SK-N-SH (cell line): ENCODE measurements around the gene SLC35B4.

ENCODE experiments used
- EZH2phosphoT487 ChIP-seq: fragments of 200-600 bp; sonication (generic); IDR thresholded peaks from 2 replicates; pipeline ENCODE4 v1.6.1; 2017; ENCODE audit warnings: low read depth, mixed run types, mild to moderate bottlenecking, antibody characterized with exemption, moderate library complexity, borderline replicate concordance
- FOSL2 ChIP-seq: IDR thresholded peaks from 2 replicates; pipeline ENCODE4 v1.4.0; 2012; ENCODE audit warnings: low read depth, mild to moderate bottlenecking, moderate library complexity, borderline replicate concordance
- RFX5 ChIP-seq: IDR thresholded peaks from 2 replicates; pipeline ENCODE4 v1.6.1; 2012; ENCODE audit warnings: mild to moderate bottlenecking, improper control_type of control experiment, low read length
- TF ChIP-seq, protein P1 (sequence below): fragments of 200-600 bp; sonication (generic); IDR thresholded peaks from 2 replicates; pipeline ENCODE4 v1.6.1; 2017; ENCODE audit warnings: antibody characterized with exemption, mild to moderate bottlenecking, moderate library complexity

DNA sequence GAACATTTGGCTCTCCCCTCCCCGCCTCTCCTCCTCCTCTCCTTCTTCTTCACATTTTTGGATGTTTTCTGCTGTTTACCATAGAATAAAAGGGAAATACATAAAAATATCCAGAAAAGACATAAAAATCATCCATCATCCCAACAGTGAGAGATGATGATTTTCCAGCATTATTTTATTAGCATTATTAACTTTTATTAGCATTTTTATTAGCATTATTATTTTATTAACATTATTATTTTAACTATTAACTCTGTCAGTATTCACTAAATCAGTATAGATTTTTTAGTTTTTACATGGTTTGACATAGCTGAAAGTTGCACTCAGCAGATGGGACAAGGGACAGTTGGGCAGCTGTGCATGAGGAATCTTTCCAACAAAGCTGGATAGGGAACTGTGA is 16.2 kb upstream of the SLC35B4 start:
- TF ChIP-seq, protein P1, sequence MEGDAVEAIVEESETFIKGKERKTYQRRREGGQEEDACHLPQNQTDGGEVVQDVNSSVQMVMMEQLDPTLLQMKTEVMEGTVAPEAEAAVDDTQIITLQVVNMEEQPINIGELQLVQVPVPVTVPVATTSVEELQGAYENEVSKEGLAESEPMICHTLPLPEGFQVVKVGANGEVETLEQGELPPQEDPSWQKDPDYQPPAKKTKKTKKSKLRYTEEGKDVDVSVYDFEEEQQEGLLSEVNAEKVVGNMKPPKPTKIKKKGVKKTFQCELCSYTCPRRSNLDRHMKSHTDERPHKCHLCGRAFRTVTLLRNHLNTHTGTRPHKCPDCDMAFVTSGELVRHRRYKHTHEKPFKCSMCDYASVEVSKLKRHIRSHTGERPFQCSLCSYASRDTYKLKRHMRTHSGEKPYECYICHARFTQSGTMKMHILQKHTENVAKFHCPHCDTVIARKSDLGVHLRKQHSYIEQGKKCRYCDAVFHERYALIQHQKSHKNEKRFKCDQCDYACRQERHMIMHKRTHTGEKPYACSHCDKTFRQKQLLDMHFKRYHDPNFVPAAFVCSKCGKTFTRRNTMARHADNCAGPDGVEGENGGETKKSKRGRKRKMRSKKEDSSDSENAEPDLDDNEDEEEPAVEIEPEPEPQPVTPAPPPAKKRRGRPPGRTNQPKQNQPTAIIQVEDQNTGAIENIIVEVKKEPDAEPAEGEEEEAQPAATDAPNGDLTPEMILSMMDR, result no peak
- TF ChIP-seq EZH2phosphoT487 (no peak), RFX5 (no peak), FOSL2 (no peak)
